Measurements from ENCODE around the gene SLC22A31.

DNA sequence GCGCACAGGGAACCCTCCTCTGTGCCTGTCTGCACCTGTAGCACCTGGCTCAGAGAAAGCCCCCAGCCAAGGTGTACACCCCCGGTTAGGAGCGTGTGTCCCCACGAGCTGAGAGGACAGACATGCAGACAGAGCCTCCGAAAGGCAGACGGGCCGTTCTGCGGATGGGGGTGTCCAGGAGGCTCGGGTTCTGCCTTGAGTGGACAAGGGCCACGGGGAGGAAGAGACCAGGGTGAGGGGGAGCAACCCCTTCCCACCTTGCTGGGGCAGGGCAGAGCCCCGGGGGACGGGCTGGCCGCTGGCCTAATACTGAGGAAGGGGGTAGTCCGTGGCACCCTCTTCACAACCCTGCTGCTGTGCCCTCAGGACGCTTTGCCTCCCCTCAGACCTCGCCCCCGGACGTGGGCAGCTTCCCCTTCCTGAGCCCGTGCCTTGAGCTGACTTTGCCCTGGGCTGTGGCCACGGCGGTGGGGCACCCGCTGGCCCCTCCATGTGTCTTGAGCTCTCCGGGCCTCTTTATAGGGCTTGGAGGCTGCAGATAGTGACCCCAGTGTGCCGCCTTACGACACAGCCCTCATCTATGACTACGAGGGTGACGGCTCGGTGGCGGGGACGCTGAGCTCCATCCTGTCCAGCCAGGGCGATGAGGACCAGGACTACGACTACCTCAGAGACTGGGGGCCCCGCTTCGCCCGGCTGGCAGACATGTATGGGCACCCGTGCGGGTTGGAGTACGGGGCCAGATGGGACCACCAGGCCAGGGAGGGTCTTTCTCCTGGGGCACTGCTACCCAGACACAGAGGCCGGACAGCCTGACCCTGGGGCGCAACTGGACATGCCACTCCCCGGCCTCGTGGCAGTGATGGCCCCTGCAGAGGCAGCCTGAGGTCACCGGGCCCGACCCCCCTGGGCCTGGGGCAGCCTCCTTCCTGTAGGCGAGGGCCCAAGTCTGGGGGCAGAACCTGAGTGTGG is 5.7 kb downstream of the SLC22A31 start:
- TF ChIP-seq, protein P1, sequence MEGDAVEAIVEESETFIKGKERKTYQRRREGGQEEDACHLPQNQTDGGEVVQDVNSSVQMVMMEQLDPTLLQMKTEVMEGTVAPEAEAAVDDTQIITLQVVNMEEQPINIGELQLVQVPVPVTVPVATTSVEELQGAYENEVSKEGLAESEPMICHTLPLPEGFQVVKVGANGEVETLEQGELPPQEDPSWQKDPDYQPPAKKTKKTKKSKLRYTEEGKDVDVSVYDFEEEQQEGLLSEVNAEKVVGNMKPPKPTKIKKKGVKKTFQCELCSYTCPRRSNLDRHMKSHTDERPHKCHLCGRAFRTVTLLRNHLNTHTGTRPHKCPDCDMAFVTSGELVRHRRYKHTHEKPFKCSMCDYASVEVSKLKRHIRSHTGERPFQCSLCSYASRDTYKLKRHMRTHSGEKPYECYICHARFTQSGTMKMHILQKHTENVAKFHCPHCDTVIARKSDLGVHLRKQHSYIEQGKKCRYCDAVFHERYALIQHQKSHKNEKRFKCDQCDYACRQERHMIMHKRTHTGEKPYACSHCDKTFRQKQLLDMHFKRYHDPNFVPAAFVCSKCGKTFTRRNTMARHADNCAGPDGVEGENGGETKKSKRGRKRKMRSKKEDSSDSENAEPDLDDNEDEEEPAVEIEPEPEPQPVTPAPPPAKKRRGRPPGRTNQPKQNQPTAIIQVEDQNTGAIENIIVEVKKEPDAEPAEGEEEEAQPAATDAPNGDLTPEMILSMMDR (IDR thresholded peaks at IDR 0.05; ENCODE audit: low read length), result no peak
- TF ChIP-seq EZH2 (IDR thresholded peaks at IDR 0.05; ENCODE audit: borderline replicate concordance, low read length), result no peak

Data from OCI-LY1 (cell line).